SK-N-SH (cell line): ENCODE data around the gene CD109. TPM values are rescaled to one million over a fixed set of nuclear protein-coding genes. Genes with fewer than 3 reads are reported as not detected.

Experiments used
- CTCF ChIA-PET: fragments of 300-600, 350-600 bp; formaldehyde crosslinking; extraction: SDS; loops from one replicate; lab custom pipeline; 2021; lab: Yijun Ruan, JAX
- POLR2A ChIA-PET: fragments of 350-600 bp; sonication (Branson Sonifier 250); formaldehyde crosslinking; extraction: SDS; loops from one replicate; lab custom pipeline; 2020; ENCODE audit warnings: antibody characterized with exemption, inconsistent platforms; lab: Yijun Ruan, JAX
- DNase-seq: peaks from one replicate; pipeline ENCODE4 v3.0.0; 2012
- H2AFZ ChIP-seq: fragments of 200-600 bp; sonication (generic); 2 replicates; pipeline ENCODE4 v1.8.1; 2016; ENCODE audit warnings: antibody characterized with exemption, mild to moderate bottlenecking, low read depth
- H3F3A ChIP-seq: fragments of 200-600 bp; sonication (generic); replicated peaks from 2 replicates; pipeline ENCODE3; 2016; ENCODE audit warnings: antibody characterized with exemption, mild to moderate bottlenecking; ENCODE audit not compliant: insufficient read depth
- H3K27ac ChIP-seq, 2 experiments: fragments of 200-500 bp in 1 of 2; fragments of 200-600 bp in 1 of 2; sonication (Bioruptor generic) in 1 of 2; sonication (generic), shearing (Covaris generic) in 1 of 2; 2 replicates each; pipeline versions ENCODE4 v1.5.1 to v1.6.1; 2014 to 2016; ENCODE audit warnings: low read depth in 2 of 2, inconsistent platforms in 1 of 2, low read length in 1 of 2, mild to moderate bottlenecking in 1 of 2, mixed read lengths in 1 of 2
- H3K27me3 ChIP-seq: fragments of 200-600 bp; sonication (generic), shearing (Covaris generic); 2 replicates; pipeline ENCODE4 v1.6.1; 2016; ENCODE audit warnings: mixed run types; ENCODE audit not compliant: insufficient read depth
- H3K36me3 ChIP-seq, 2 experiments: fragments of 200-500 bp in 1 of 2; fragments of 200-600 bp in 1 of 2; sonication (Bioruptor generic) in 1 of 2; sonication (generic) in 1 of 2; replicated peaks in 1 of 2; 2 replicates each; pipeline versions ENCODE3 to v1.5.1; 2014 to 2016; ENCODE audit warnings: low read length in 1 of 2, mild to moderate bottlenecking in 1 of 2; ENCODE audit not compliant: insufficient read depth in 2 of 2, control insufficient read depth in 1 of 2
- H3K4me1 ChIP-seq, 2 experiments: fragments of 200-500 bp in 1 of 2; fragments of 200-600 bp in 1 of 2; sonication (Bioruptor generic) in 1 of 2; sonication (generic), shearing (Covaris generic) in 1 of 2; 2 replicates each; pipeline versions ENCODE4 v1.5.1 to v1.6.1; 2014 to 2016; ENCODE audit warnings: low read depth in 1 of 2, low read length in 1 of 2, mixed run types in 1 of 2; ENCODE audit not compliant: insufficient read depth in 2 of 2, control insufficient read depth in 1 of 2
- H3K4me2 ChIP-seq: fragments of 200-600 bp; sonication (generic), shearing (Covaris generic); 2 replicates; pipeline ENCODE4 v1.6.1; 2017; ENCODE audit warnings: mixed run types
- H3K4me3 ChIP-seq, 2 experiments: fragments of 200-500 bp in 1 of 2; fragments of 200-600 bp in 1 of 2; sonication (Bioruptor generic) in 1 of 2; sonication (generic), shearing (Covaris generic) in 1 of 2; 2 replicates each; pipeline versions ENCODE4 v1.5.1 to v1.8.1; 2014 to 2016; ENCODE audit warnings: low read depth in 2 of 2, inconsistent platforms in 1 of 2, low read length in 1 of 2, mild to moderate bottlenecking in 1 of 2, mixed read lengths in 1 of 2, moderate library complexity in 1 of 2
- H3K79me2 ChIP-seq: fragments of 200-600 bp; sonication (generic); 2 replicates; pipeline ENCODE4 v1.8.1; 2017; ENCODE audit warnings: mild to moderate bottlenecking; ENCODE audit not compliant: insufficient read depth
- H3K9ac ChIP-seq: fragments of 200-600 bp; sonication (generic); 2 replicates; pipeline ENCODE4 v1.6.1; 2017; ENCODE audit warnings: mixed run types
- H3K9me2 ChIP-seq: fragments of 200-600 bp; sonication (generic); 2 replicates; pipeline ENCODE4 v1.6.1; 2017; ENCODE audit warnings: mixed run types
- H3K9me3 ChIP-seq: fragments of 200-600 bp; sonication (generic); 2 replicates; pipeline ENCODE4 v1.6.1; 2017; ENCODE audit warnings: mixed run types, mild to moderate bottlenecking, moderate library complexity
- H4K20me1 ChIP-seq: fragments of 200-600 bp; sonication (generic); 2 replicates; pipeline ENCODE4 v1.6.1; 2017; ENCODE audit warnings: mild to moderate bottlenecking, mixed run types; ENCODE audit not compliant: insufficient read depth
- CTCF ChIP-seq: fragments of 200-600 bp; sonication (generic); IDR thresholded peaks from 2 replicates; pipeline ENCODE4 v1.6.1; 2017; ENCODE audit warnings: antibody characterized with exemption, mild to moderate bottlenecking, moderate library complexity
- FOSL2 ChIP-seq: IDR thresholded peaks from 2 replicates; pipeline ENCODE4 v1.4.0; 2012; ENCODE audit warnings: low read depth, mild to moderate bottlenecking, moderate library complexity, borderline replicate concordance
- GABPA ChIP-seq: IDR thresholded peaks from 2 replicates; pipeline ENCODE4 v1.4.0; 2012; ENCODE audit warnings: low read depth, mild to moderate bottlenecking
- GATA2 ChIP-seq: sonication (generic); formaldehyde crosslinking; IDR thresholded peaks from 2 replicates; pipeline ENCODE4 v1.5.0; 2020; ENCODE audit warnings: mild to moderate bottlenecking, missing genetic modification reagents
- IRF3 ChIP-seq: fragments of 150-350 bp; IDR thresholded peaks from 2 replicates; pipeline ENCODE4 v1.6.1; 2016; ENCODE audit warnings: mild to moderate bottlenecking, low read depth, low read length
- JUND ChIP-seq: IDR thresholded peaks from 2 replicates; pipeline ENCODE4 v1.4.0; 2012
- MEF2A ChIP-seq: IDR thresholded peaks from 2 replicates; pipeline ENCODE4 v1.4.0; 2012; ENCODE audit warnings: low read depth, borderline replicate concordance
- MXI1 ChIP-seq: IDR thresholded peaks from 2 replicates; pipeline ENCODE4 v1.6.1; 2012; ENCODE audit warnings: mild to moderate bottlenecking, low read depth, low read length, improper control_type of control experiment
- PBX3 ChIP-seq: IDR thresholded peaks from 2 replicates; pipeline ENCODE4; 2012
- RAD21 ChIP-seq: IDR thresholded peaks from 2 replicates; pipeline ENCODE4 v1.6.1; 2012; ENCODE audit warnings: mild to moderate bottlenecking, low read length
- REST ChIP-seq: IDR thresholded peaks from 2 replicates; pipeline ENCODE4 v1.6.1; 2012; ENCODE audit warnings: mild to moderate bottlenecking, low read depth, low read length, moderate library complexity
- SIN3A ChIP-seq: IDR thresholded peaks from 2 replicates; pipeline ENCODE4 v1.6.1; 2012; ENCODE audit warnings: low read depth, mild to moderate bottlenecking, low read length, moderate library complexity, borderline replicate concordance
- TCF12 ChIP-seq: IDR thresholded peaks from 2 replicates; pipeline ENCODE4 v1.4.0; 2012
- USF1 ChIP-seq: IDR thresholded peaks from 2 replicates; pipeline ENCODE4 v1.4.0; 2012; ENCODE audit warnings: low read depth, borderline replicate concordance
- USF2 ChIP-seq: fragments of 150-350 bp; IDR thresholded peaks from 2 replicates; pipeline ENCODE4 v1.6.1; 2017; ENCODE audit warnings: antibody characterized with exemption, low read length, low read depth, borderline replicate concordance
- YY1 ChIP-seq: IDR thresholded peaks from 2 replicates; pipeline ENCODE4 v1.4.0; 2012; ENCODE audit warnings: low read depth, mild to moderate bottlenecking
- WGBS: methylation state at CpG from one replicate; pipeline ENCODE4 v1.1.6; 2017; ENCODE audit warnings: low lambda C conversion rate; 5-methylcytosine and 5-hydroxymethylcytosine counted together
- polyA plus RNA-seq, 3 experiments: library from polyadenylated mRNA; depleted of rRNA; stranded (reverse); fragments of >200 nt; gene quantifications; 2 replicates each; pipeline ENCODE4 v1.2.3, GENCODE V29; 2012

Gene CD109
- polyA plus RNA-seq, 1 of the 3 experiments (the other 2 are of a cell fraction) = 19.7 TPM

GRCh38 chr6:73867411-73867810 is 171.4 kb downstream of the CD109 start (continued):
- TF ChIP-seq USF2 = no peak

GRCh38 chr6:73870907-73871306 is 174.9 kb downstream of the CD109 start:
- ChIA-PET POLR2A (no interaction called here), CTCF (no interaction called here)
- Histone ChIP-seq H3K4me1 (no peaks in the 10 kb centered on the region), H3K9me3 (no peaks in the 10 kb centered on the region), H4K20me1 (no peaks in the 10 kb centered on the region), H3K4me3 (no peak overlapping the region), H3F3A (no peaks in the 10 kb centered on the region), H3K36me3 (peaks cover 0 to 4% of the 10 kb centered on the region in 2 experiments), H3K79me2 (no peaks in the 10 kb centered on the region), H3K27me3 (no peaks in the 10 kb centered on the region), H3K9me2 (no peaks in the 10 kb centered on the region), H3K27ac (no peak overlapping the region), H3K9ac (no peak overlapping the region), H2AFZ (no peak overlapping the region), H3K4me2 (no peak overlapping the region)
- TF ChIP-seq PBX3 (no peak), USF2 (no peak), GATA2 (CRISPR knock-in tag) (no peak), MEF2A (no peak), TCF12 (no peak), MXI1 (no peak), JUND (no peak), YY1 (no peak), SIN3A (no peak)
- DNase-seq = no peak
- WGBS = 26% methylated on average over 3 of the region's 3 CpGs

GRCh38 chr6:73873081-73873480 is 177.1 kb downstream of the CD109 start:
- no peaks in the 10 kb centered on the region for H3K9me3 ChIP-seq
- H3K36me3 ChIP-seq = peaks cover 0 to 4% of the 10 kb centered on the region in 2 experiments
- H3K9me2 ChIP-seq = no peaks in the 10 kb centered on the region
- ChIA-PET CTCF (no interaction called here), POLR2A (no interaction called here)
- H3K27me3 ChIP-seq = no peaks in the 10 kb centered on the region
- no peaks in the 10 kb centered on the region for H4K20me1 ChIP-seq
- no peak overlapping the region for H3K27ac ChIP-seq
- no peak overlapping the region for H3K4me3 ChIP-seq
- no peak overlapping the region for H3K9ac ChIP-seq
- H2AFZ ChIP-seq = no peak overlapping the region
- no peak for DNase-seq
- no peaks in the 10 kb centered on the region for H3K4me1 ChIP-seq
- no peaks in the 10 kb centered on the region for H3K79me2 ChIP-seq
- no peaks in the 10 kb centered on the region for H3F3A ChIP-seq
- no peak overlapping the region for H3K4me2 ChIP-seq
- no peak for TF ChIP-seq CTCF
- TF ChIP-seq GABPA = no peak
- TF ChIP-seq JUND = no peak
- TF ChIP-seq FOSL2 = no peak
- TF ChIP-seq IRF3 = no peak
- TF ChIP-seq USF1 = no peak
- no peak for TF ChIP-seq REST
- TF ChIP-seq RAD21 = no peak
